PFSK-1 (cell line): ENCODE results near the gene PHACTR1.

Experiments
- FOXP2 ChIP-seq: optimal IDR thresholded peaks from 2 replicates; pipeline ENCODE3; 2011; ENCODE audit warnings: borderline replicate concordance, control low read depth, inconsistent platforms; ENCODE audit not compliant: insufficient read depth; ENCODE audit errors: extremely low read length, extremely low read depth
- POLR2AphosphoS5 ChIP-seq: IDR thresholded peaks from 2 replicates; pipeline ENCODE4 v1.6.1; 2012; ENCODE audit warnings: low read depth, mild to moderate bottlenecking, control low read depth, low read length, moderate library complexity
- REST ChIP-seq, 2 experiments: IDR thresholded peaks; 2 replicates each; pipeline versions ENCODE4 v1.6.1 to v1.8.0; 2011 to 2012; ENCODE audit warnings: low read depth in 2 of 2, low read length in 2 of 2, control low read depth in 1 of 2, inconsistent platforms in 1 of 2, mild to moderate bottlenecking in 1 of 2, moderate library complexity in 1 of 2; ENCODE audit not compliant: insufficient read depth in 1 of 2
- SIN3A ChIP-seq: IDR thresholded peaks from 2 replicates; pipeline ENCODE4 v1.6.1; 2012; ENCODE audit warnings: mild to moderate bottlenecking, low read length, moderate library complexity, borderline replicate concordance; ENCODE audit not compliant: insufficient read depth
- TAF1 ChIP-seq: IDR thresholded peaks from 2 replicates; pipeline ENCODE4 v1.6.1; 2012; ENCODE audit warnings: low read length, control low read depth, borderline replicate concordance; ENCODE audit not compliant: insufficient read depth

Gene PHACTR1

GRCh38 chr6:13217206-13217905 is 500.8 kb downstream of the PHACTR1 start:
- TF ChIP-seq REST (IDR thresholded peaks at IDR 0.05; ENCODE audit: insufficient read depth in 1 of 2, low read depth in 2 of 2, low read length in 2 of 2) (no peak), SIN3A (no peak), TAF1 (no peak), POLR2AphosphoS5 (no peak), FOXP2 (no peak)

- TF ChIP-seq TAF1: no peak
- TF ChIP-seq POLR2AphosphoS5: no peak
- TF ChIP-seq SIN3A: no peak
- TF ChIP-seq FOXP2: no peak
- TF ChIP-seq REST (IDR thresholded peaks at IDR 0.05; ENCODE audit: insufficient read depth in 1 of 2, low read depth in 2 of 2, low read length in 2 of 2): no peak
Observed at GRCh38 chr6:13220266-13220665, 503.7 kb downstream of the PHACTR1 start.

GRCh38 chr6:13222048-13222447 is 505.5 kb downstream of the PHACTR1 start:
- no peak for TF ChIP-seq FOXP2
- TF ChIP-seq POLR2AphosphoS5: no peak
- no peak for TF ChIP-seq REST (IDR thresholded peaks at IDR 0.05; ENCODE audit: insufficient read depth in 1 of 2, low read depth in 2 of 2, low read length in 2 of 2)
- TF ChIP-seq SIN3A: no peak
- no peak for TF ChIP-seq TAF1

GRCh38 chr6:13226071-13226470 is 509.5 kb downstream of the PHACTR1 start:
- TF ChIP-seq FOXP2: no peak
- no peak for TF ChIP-seq REST (IDR thresholded peaks at IDR 0.05; ENCODE audit: insufficient read depth in 1 of 2, low read depth in 2 of 2, low read length in 2 of 2)
- TF ChIP-seq TAF1: no peak
- no peak for TF ChIP-seq POLR2AphosphoS5
- TF ChIP-seq SIN3A: no peak
